Activated naive CD8-positive, alpha-beta T cell treated with anti-CD3 and anti-CD28 coated beads, Interleukin-2, amount 50 U/mL, for 24 hours (primary cell): ENCODE measurements around the gene SPATA1.

Experiments used
- ATAC-seq: fragments of 150-1000 bp; cut with Tn5 transposase; one replicate; pipeline ENCODE4 v1.10.0; 2021
- DNase-seq: peaks from one replicate; pipeline ENCODE4 v3.0.0; 2021
- H3K27ac Mint-ChIP-seq: one replicate; pipeline ENCODE4 v1.8.0; 2021; ENCODE audit warnings: mild to moderate bottlenecking, mixed read lengths
- H3K27me3 Mint-ChIP-seq: one replicate; pipeline ENCODE4 v1.8.0; 2021; ENCODE audit warnings: mixed read lengths
- H3K36me3 Mint-ChIP-seq: one replicate; pipeline ENCODE4 v1.8.0; 2021; ENCODE audit warnings: low read depth, mixed read lengths
- H3K4me1 Mint-ChIP-seq: one replicate; pipeline ENCODE4 v1.8.0; 2021; ENCODE audit warnings: mixed read lengths
- H3K4me3 Mint-ChIP-seq: one replicate; pipeline ENCODE4 v1.8.0; 2021; ENCODE audit warnings: mild to moderate bottlenecking, moderate library complexity, mixed read lengths
- H3K9me3 Mint-ChIP-seq: one replicate; pipeline ENCODE4 v1.8.0; 2021; ENCODE audit warnings: mixed read lengths

The SPATA1 gene

GRCh38 chr1:84540759-84541158, 34.6 kb downstream of the SPATA1 start:
- DNase-seq = no peak
- peaks cover 16% of the 10 kb centered on the region for H3K4me1 Mint-ChIP-seq
- H3K36me3 Mint-ChIP-seq = peaks cover 6% of the 10 kb centered on the region
- H3K27ac Mint-ChIP-seq = no peak overlapping the region
- H3K4me3 Mint-ChIP-seq = no peak overlapping the region
- H3K9me3 Mint-ChIP-seq = no peaks in the 10 kb centered on the region
- no peaks in the 10 kb centered on the region for H3K27me3 Mint-ChIP-seq
- ATAC-seq = no peak

- Mint-ChIP-seq H3K27me3 (no peaks in the 10 kb centered on the region), H3K36me3 (peaks cover 6% of the 10 kb centered on the region), H3K27ac (no peak overlapping the region)
These were observed 35.5 kb downstream of the SPATA1 start for GRCh38 chr1:84541679-84542078.

DNA sequence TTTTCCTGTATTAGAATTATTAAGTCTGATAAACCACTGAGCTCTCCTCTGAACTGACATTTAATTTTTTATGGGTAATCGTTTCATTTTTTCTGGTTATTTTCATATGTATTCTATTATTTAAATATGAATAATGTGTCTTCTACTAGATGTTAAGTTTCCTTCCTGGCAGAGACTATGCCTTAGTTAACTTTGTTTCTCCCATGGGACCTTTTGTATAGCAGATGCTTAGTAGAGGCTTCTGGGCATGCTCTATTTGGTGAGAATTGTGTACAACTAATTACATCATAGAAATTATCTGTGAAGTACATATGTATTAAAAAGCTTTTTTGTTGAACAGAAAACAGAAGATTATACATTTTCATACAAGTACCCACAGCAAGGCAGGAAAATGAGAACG, 44.6 kb downstream of the SPATA1 start:
- no peaks in the 10 kb centered on the region for H3K27me3 Mint-ChIP-seq
- ATAC-seq (no peak), DNase-seq (no peak)
- H3K27ac Mint-ChIP-seq = no peak overlapping the region
- H3K4me3 Mint-ChIP-seq = no peak overlapping the region
- no peaks in the 10 kb centered on the region for H3K9me3 Mint-ChIP-seq
- no peaks in the 10 kb centered on the region for H3K4me1 Mint-ChIP-seq
- peaks cover 6% of the 10 kb centered on the region for H3K36me3 Mint-ChIP-seq

More at GRCh38 chr1:84541679-84542078, 35.5 kb downstream of the SPATA1 start:
- ATAC-seq (no peak), DNase-seq (no peak)
- Mint-ChIP-seq H3K4me1 (peaks cover 16% of the 10 kb centered on the region), H3K4me3 (no peak overlapping the region), H3K9me3 (no peaks in the 10 kb centered on the region)

- peaks cover 51% of the 10 kb centered on the region for H3K4me1 Mint-ChIP-seq
- H3K36me3 Mint-ChIP-seq = peaks cover 32% of the 10 kb centered on the region
- no peaks in the 10 kb centered on the region for H3K9me3 Mint-ChIP-seq
- no peaks in the 10 kb centered on the region for H3K27me3 Mint-ChIP-seq
- H3K4me3 Mint-ChIP-seq = no peak overlapping the region
- no peak for DNase-seq
- no peak for ATAC-seq
- H3K27ac Mint-ChIP-seq = no peak overlapping the region
These were observed 63.0 kb downstream of the SPATA1 start for GRCh38 chr1:84569216-84569615.

GRCh38 chr1:84570436-84571149, 64.4 kb downstream of the SPATA1 start:
- Mint-ChIP-seq H3K9me3 (no peaks in the 10 kb centered on the region), H3K27me3 (no peaks in the 10 kb centered on the region), H3K36me3 (peaks cover 30% of the 10 kb centered on the region), H3K4me1 (peaks cover 59% of the 10 kb centered on the region), H3K4me3 (peak overlapping the region; percentile 8), H3K27ac (peak overlapping the region; percentile 50)
- no peak for DNase-seq
- ATAC-seq = no peak

DNA sequence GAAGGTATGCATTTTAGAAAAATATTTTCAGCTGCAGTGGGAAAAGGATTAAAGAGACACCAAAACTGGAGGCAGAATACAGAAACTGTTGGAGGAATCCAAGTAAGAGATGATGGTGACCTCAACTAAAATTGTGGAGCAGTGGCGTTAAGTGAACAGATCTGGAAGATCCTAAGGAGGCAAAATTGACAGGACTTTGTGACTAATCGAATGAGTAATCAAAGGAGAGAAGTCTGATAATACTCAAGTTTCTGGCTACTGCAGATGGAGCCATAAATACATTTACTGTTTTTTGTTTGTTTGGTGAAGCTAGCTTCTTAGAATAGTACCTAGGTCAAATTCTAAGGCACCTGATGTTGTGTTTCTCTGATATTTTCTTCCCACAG, 65.0 kb downstream of the SPATA1 start:
- H3K9me3 Mint-ChIP-seq = no peaks in the 10 kb centered on the region
- peaks cover 30% of the 10 kb centered on the region for H3K36me3 Mint-ChIP-seq
- no peak overlapping the region for H3K4me3 Mint-ChIP-seq
- H3K4me1 Mint-ChIP-seq = peaks cover 59% of the 10 kb centered on the region
- ATAC-seq (no peak), DNase-seq (no peak)
- no peaks in the 10 kb centered on the region for H3K27me3 Mint-ChIP-seq
- H3K27ac Mint-ChIP-seq = peak overlapping the region; percentile 65

DNA sequence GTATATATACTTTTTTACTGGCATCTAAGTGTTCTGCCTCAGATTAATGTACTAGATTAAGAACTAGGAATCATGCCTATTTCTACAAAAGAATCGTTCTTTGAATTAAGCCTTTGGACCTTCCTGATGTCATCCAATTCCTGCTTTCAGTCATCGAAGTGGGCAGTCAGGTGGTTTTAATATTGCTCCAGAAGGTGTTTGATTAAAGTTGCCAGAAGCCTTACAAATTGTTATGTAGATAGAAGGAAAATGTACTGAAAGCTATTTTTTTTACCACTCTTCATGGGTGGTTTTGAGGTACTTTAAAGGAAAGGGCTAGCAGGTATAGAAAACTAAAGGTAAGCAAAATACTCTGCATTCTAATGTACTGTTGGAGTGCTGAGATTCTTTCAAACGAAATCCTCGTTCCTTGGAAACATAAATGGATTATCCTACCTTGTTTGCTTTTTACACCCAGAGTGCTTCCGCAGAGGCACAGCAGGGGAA, 67.3 kb downstream of the SPATA1 start:
- H3K4me3 Mint-ChIP-seq = peak overlapping the region; percentile 92
- H3K9me3 Mint-ChIP-seq = no peaks in the 10 kb centered on the region
- peaks cover 49% of the 10 kb centered on the region for H3K4me1 Mint-ChIP-seq
- peak overlapping the region; percentile 96 for H3K27ac Mint-ChIP-seq
- ATAC-seq (no peak), DNase-seq (no peak)
- H3K36me3 Mint-ChIP-seq = peaks cover 25% of the 10 kb centered on the region
- H3K27me3 Mint-ChIP-seq = no peaks in the 10 kb centered on the region

GRCh38 chr1:84573967-84574842, 68.0 kb downstream of the SPATA1 start, which contains the start of gene CTBS:
TSS of gene CTBS (minus strand) at chr1:84574440. CDS start at chr1:84574415, 25 bp downstream.
- ATAC-seq (peak; percentile 84), DNase-seq (peak; percentile 88)
- Mint-ChIP-seq H3K9me3 (no peaks in the 10 kb centered on the region), H3K27me3 (no peaks in the 10 kb centered on the region), H3K4me3 (peak within 1 kb of the TSS; percentile 92), H3K36me3 (peaks cover 21% of the 10 kb centered on the region), H3K4me1 (peaks cover 46% of the 10 kb centered on the region), H3K27ac (peak within 1 kb of the TSS; percentile 96)

GRCh38 chr1:84574936-84575335, 68.8 kb downstream of the SPATA1 start:
- Mint-ChIP-seq H3K36me3 (peaks cover 18% of the 10 kb centered on the region), H3K27me3 (no peaks in the 10 kb centered on the region), H3K9me3 (no peaks in the 10 kb centered on the region), H3K4me3 (peak overlapping the region; percentile 89), H3K27ac (peak overlapping the region; percentile 94), H3K4me1 (peaks cover 46% of the 10 kb centered on the region)
- ATAC-seq (no peak), DNase-seq (no peak)

GRCh38 chr1:84581648-84582047, 75.5 kb downstream of the SPATA1 start:
- no peaks in the 10 kb centered on the region for H3K9me3 Mint-ChIP-seq
- no peak overlapping the region for H3K4me3 Mint-ChIP-seq
- DNase-seq (no peak), ATAC-seq (no peak)
- H3K4me1 Mint-ChIP-seq = no peaks in the 10 kb centered on the region
- no peak overlapping the region for H3K27ac Mint-ChIP-seq
- H3K27me3 Mint-ChIP-seq = peaks cover 5% of the 10 kb centered on the region
- H3K36me3 Mint-ChIP-seq = no peaks in the 10 kb centered on the region

DNA sequence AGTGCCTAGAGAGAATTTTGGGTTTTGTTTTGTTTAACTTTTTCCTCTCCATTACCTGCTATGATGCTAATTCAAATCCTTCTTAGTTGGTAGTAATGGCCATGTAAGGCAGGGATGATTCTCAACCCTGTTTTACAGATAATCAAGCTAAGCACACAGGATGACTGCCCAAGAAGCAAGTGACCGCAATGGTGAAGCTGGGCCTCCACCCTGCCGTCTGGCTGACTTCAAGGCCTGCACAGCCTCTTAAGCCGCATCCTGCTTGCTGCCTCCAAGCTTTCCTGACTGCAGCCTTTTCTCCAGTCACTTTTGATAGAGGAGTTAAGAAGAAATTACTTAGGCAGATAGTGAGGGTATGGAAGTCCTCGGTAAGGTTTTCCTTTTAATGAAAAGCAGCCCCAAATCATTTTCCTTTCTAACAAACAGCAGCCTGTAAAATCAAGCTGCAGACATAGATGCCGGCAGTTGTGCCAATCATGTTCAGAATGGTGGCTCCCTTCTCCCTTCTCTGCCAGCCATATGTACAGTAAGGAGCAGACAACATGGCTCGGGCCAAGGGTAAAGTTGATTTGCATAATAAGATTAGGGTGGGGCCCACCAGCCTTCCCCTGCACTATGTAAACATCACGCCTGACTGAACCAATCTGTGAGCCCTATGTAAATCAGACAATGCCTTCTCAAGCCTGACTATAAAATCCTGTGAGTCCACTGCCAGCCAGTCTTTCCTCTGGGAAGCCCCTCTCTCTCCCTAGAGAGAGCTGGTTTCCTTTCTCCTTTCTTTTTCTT, 76.8 kb downstream of the SPATA1 start:
- ATAC-seq (no peak), DNase-seq (no peak)
- Mint-ChIP-seq H3K27me3 (peaks cover 8% of the 10 kb centered on the region), H3K9me3 (no peaks in the 10 kb centered on the region), H3K36me3 (no peaks in the 10 kb centered on the region), H3K4me3 (no peak overlapping the region), H3K27ac (no peak overlapping the region), H3K4me1 (no peaks in the 10 kb centered on the region)

- peaks cover 8% of the 10 kb centered on the region for H3K27me3 Mint-ChIP-seq
- DNase-seq (no peak), ATAC-seq (no peak)
- H3K4me1 Mint-ChIP-seq = no peaks in the 10 kb centered on the region
- no peak overlapping the region for H3K27ac Mint-ChIP-seq
- no peaks in the 10 kb centered on the region for H3K9me3 Mint-ChIP-seq
- H3K4me3 Mint-ChIP-seq = no peak overlapping the region
- no peaks in the 10 kb centered on the region for H3K36me3 Mint-ChIP-seq
These were observed 77.5 kb downstream of the SPATA1 start for GRCh38 chr1:84583648-84584047.

DNA sequence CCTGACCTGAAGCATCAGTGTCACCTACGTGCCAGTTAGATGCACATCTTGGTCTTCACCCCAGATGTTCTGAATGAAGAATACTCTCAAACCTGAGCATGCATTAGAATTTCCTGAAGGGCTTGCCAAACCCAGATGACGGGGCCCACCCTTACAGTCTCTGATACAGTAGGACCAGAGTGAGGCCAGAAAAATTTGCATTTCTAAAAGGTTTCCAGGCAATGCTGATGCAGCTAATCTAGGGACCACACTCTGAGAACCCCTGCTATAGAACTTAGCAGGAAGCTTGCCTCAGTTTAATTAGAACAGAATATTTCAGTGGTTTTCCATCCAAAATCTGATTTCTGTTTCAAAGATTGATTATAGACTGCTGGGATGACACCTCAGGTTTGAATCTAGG, 77.9 kb downstream of the SPATA1 start:
- H3K4me1 Mint-ChIP-seq = no peaks in the 10 kb centered on the region
- DNase-seq (no peak), ATAC-seq (no peak)
- peaks cover 8% of the 10 kb centered on the region for H3K27me3 Mint-ChIP-seq
- no peak overlapping the region for H3K27ac Mint-ChIP-seq
- no peaks in the 10 kb centered on the region for H3K9me3 Mint-ChIP-seq
- H3K36me3 Mint-ChIP-seq = no peaks in the 10 kb centered on the region
- H3K4me3 Mint-ChIP-seq = no peak overlapping the region

GRCh38 chr1:84585803-84586202, 79.6 kb downstream of the SPATA1 start:
- no peaks in the 10 kb centered on the region for H3K4me1 Mint-ChIP-seq
- no peaks in the 10 kb centered on the region for H3K9me3 Mint-ChIP-seq
- H3K4me3 Mint-ChIP-seq = no peak overlapping the region
- no peaks in the 10 kb centered on the region for H3K36me3 Mint-ChIP-seq
- H3K27ac Mint-ChIP-seq = no peak overlapping the region
- H3K27me3 Mint-ChIP-seq = peaks cover 8% of the 10 kb centered on the region
- DNase-seq (no peak), ATAC-seq (no peak)
